ENCODE measurements around the gene NELFE.
"Not testable (repeated sequence)": the region's sequence is repeated elsewhere in the genome, so short reads cannot be mapped to it uniquely, and the experiment has no call there.

Gene NELFE

GRCh38 chr6:31911826-31912585 lies 46.8 kb downstream of the NELFE start:
- no peak for DNase-seq

GRCh38 chr6:31909298-31909697 lies 49.5 kb downstream of the NELFE start:
- DNase-seq: not testable (repeated sequence)

GRCh38 chr6:31908791-31909190 lies 50.0 kb downstream of the NELFE start:
- no peak for DNase-seq

GRCh38 chr6:31908255-31908654 lies 50.5 kb downstream of the NELFE start:
- not testable (repeated sequence) for DNase-seq

GRCh38 chr6:31907158-31907813 lies 51.5 kb downstream of the NELFE start:
- no peak for DNase-seq

GRCh38 chr6:31906727-31907126 lies 52.0 kb downstream of the NELFE start:
- DNase-seq: not testable (repeated sequence)

GRCh38 chr6:31906122-31906521 lies 52.6 kb downstream of the NELFE start:
- no peak for DNase-seq

GRCh38 chr6:31905041-31905440 lies 53.7 kb downstream of the NELFE start:
- no peak for DNase-seq

- no peak for DNase-seq
Measured at GRCh38 chr6:31903957-31904356, 54.8 kb downstream of the NELFE start.
